Gastrocnemius medialis (tissue), 4 donors: ENCODE measurements around the gene SLC39A13. TPM values are rescaled to one million over a fixed set of nuclear protein-coding genes. Genes with fewer than 3 reads are reported as not detected.

ENCODE experiments used
- ATAC-seq, 2 donors: fragments of 150-250 bp; one replicate each; pipeline ENCODE4 v1.9.1; 2016
- DNase-seq, 2 donors: peaks; one replicate each; pipeline ENCODE4 v3.0.0-alpha.2; 2019
- H3K27ac ChIP-seq, 4 donors: fragments of 200-600 bp; sonication (generic); 1 replicate in 1 of 4; 2 replicates in 3 of 4; pipeline ENCODE4 v1.5.1; 2016 to 2018; ENCODE audit warnings: mild to moderate bottlenecking in 2 of 4, moderate library complexity in 1 of 4
- H3K27me3 ChIP-seq, 3 donors: fragments of 200-600 bp; sonication (generic) in 2 of 3; 1 replicate in 1 of 3; 2 replicates in 2 of 3; pipeline versions ENCODE4 v1.5.1 to v1.6.0; 2016 to 2019; ENCODE audit warnings: mild to moderate bottlenecking in 1 of 3, moderate library complexity in 1 of 3
- H3K36me3 ChIP-seq, 2 donors: fragments of 200-600 bp; sonication (generic) in 1 of 2; one replicate each; pipeline ENCODE4 v1.5.1; 2017 to 2018
- H3K4me1 ChIP-seq, 2 donors: fragments of 200-600 bp; sonication (generic) in 1 of 2; one replicate each; pipeline ENCODE4 v1.5.1; 2016 to 2017; ENCODE audit warnings: mild to moderate bottlenecking in 2 of 2
- H3K4me3 ChIP-seq, 4 donors: fragments of 200-600 bp; sonication (generic) in 3 of 4; 1 replicate in 1 of 4; 2 replicates in 3 of 4; pipeline ENCODE4 v1.5.1; 2016 to 2019; ENCODE audit warnings: mild to moderate bottlenecking in 2 of 4
- H3K9me3 ChIP-seq, 3 donors: fragments of 200-600 bp; sonication (generic) in 2 of 3; 1 replicate in 1 of 3; 2 replicates in 2 of 3; pipeline ENCODE4 v1.5.1; 2016 to 2019
- POLR2A ChIP-seq, 2 donors: fragments of 450-650 bp; IDR thresholded peaks; one replicate each; pipeline ENCODE4 v1.6.1; 2017; ENCODE audit warnings: antibody characterized with exemption in 2 of 2, mild to moderate bottlenecking in 2 of 2, moderate library complexity in 2 of 2
- in situ Hi-C, 4 donors: fragments of 200-750 bp; cut with MboI; loops; one replicate each; pipeline versions ENCODE4 v1.15.0 to v1.8.0; 2017; ENCODE audit warnings: low sequenced_read_pairs in 4 of 4
- intact Hi-C: fragments of 100-400 bp; cut with DNase I; formaldehyde crosslinking; loops from one replicate; pipeline ENCODE4 v1.15.1; 2023; ENCODE audit warnings: low total_unique reads
- total RNA-seq, 4 donors: library from RNA; depleted of rRNA; stranded (reverse); fragments of >200 nt; gene quantifications; one replicate each; pipeline versions ENCODE4 v1.1.0 to v1.2.3, GENCODE V29; 2016
- TF ChIP-seq, protein P1 (sequence below), 5 experiments: fragments of 450-650 bp in 3 of 5; fragments of 200-600 bp in 2 of 5; sonication (generic) in 2 of 5; IDR thresholded peaks in 4 of 5; conservative IDR thresholded peaks in 1 of 5; 1 replicate in 4 of 5; 2 replicates in 1 of 5; pipeline ENCODE4 v1.5.1; 2016 to 2019; ENCODE audit warnings: antibody characterized with exemption in 5 of 5, mild to moderate bottlenecking in 3 of 5, moderate library complexity in 3 of 5

The SLC39A13 gene
- total RNA-seq, 4 donors from 2014 or later = 16.8 to 48.9 (median 25.6) TPM

GRCh38 chr11:47372422-47372821 lies 36.0 kb upstream of the SLC39A13 start:
- Histone ChIP-seq H3K27ac (no peak overlapping the region), H3K36me3 (no peaks in the 10 kb centered on the region), H3K4me3 (no peak overlapping the region), H3K4me1 (peaks cover 0 to 6% of the 10 kb centered on the region in 2 donors), H3K9me3 (no peaks in the 10 kb centered on the region), H3K27me3 (no peaks in the 10 kb centered on the region)
- DNase-seq (no peak), ATAC-seq (no peak)
- in situ Hi-C loops = loop anchor here (5.0 to 25.0 kb wide), 5 partner anchors 35 to 485 kb away; partner anchors contain the start of genes ACP2 (in 2 of the 4) and SLC39A13 (in 1 of the 4)
- TF ChIP-seq, protein P1, sequence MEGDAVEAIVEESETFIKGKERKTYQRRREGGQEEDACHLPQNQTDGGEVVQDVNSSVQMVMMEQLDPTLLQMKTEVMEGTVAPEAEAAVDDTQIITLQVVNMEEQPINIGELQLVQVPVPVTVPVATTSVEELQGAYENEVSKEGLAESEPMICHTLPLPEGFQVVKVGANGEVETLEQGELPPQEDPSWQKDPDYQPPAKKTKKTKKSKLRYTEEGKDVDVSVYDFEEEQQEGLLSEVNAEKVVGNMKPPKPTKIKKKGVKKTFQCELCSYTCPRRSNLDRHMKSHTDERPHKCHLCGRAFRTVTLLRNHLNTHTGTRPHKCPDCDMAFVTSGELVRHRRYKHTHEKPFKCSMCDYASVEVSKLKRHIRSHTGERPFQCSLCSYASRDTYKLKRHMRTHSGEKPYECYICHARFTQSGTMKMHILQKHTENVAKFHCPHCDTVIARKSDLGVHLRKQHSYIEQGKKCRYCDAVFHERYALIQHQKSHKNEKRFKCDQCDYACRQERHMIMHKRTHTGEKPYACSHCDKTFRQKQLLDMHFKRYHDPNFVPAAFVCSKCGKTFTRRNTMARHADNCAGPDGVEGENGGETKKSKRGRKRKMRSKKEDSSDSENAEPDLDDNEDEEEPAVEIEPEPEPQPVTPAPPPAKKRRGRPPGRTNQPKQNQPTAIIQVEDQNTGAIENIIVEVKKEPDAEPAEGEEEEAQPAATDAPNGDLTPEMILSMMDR (IDR thresholded peaks at IDR 0.05 in 4 of 5, conservative IDR thresholded peaks at IDR 0.05 in 1 of 5) = no peak
- no peak for TF ChIP-seq POLR2A (IDR thresholded peaks at IDR 0.05)
- intact Hi-C loops = loop anchor here (10.0 kb wide), 1 partner anchor 472 kb away; the partner anchor contains the start of gene NUP160

DNA sequence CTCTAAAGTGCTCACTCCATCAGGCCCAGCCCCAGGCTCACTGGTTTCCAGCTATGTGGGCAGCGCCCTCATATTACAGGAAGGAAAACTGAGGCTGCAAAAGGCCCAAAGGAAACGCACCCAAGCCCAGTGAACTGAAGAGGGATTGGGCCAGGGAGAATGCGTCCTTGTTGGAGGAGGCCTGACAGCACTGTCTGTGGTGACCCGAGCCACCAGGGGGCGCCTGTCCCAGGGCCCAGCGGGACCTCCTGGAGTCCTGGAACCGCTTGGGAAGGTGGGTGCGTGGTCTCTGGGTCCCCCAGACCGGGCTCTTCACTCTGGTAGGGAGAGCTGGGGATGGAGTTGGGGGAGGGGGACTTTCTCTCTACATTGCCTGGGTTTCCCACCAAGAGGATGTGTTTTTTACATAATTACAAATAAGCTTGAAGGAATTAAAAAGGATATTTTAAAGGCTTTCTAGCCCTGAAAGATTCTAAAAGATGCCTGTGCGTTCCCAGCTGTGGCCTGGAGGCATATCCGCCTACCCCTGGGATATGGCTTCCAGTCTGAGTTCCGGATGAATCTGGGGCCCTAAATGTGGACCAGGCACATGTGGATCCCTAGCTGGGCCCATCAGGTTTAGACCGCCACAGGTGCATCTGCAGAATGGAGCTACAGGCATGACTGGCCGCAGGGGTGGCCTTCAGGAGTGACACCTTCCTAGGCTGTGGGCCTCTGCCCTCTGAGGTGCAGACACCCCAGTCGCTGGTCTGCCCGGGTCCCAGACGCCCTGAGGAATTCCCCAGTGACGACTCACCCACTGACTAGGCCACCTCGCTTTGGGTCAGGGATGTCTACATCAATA lies 34.3 kb upstream of the SLC39A13 start:
- intact Hi-C loops (loop anchor here (1.0 to 10.0 kb wide), 3 partner anchors 34 to 471 kb away; partner anchors contain the start of genes NUP160 and SLC39A13), in situ Hi-C loops (loop anchor here (5.0 to 25.0 kb wide), 5 partner anchors 33 to 487 kb away; partner anchors contain the start of genes ACP2 (in 2 of the 4) and SLC39A13 (in 1 of the 4))
- Histone ChIP-seq H3K27me3 (no peaks in the 10 kb centered on the region), H3K36me3 (no peaks in the 10 kb centered on the region), H3K27ac (peak overlapping the region in 2 of 4 donors; percentile 10 to 37), H3K9me3 (no peaks in the 10 kb centered on the region), H3K4me1 (peaks cover 0 to 6% of the 10 kb centered on the region in 2 donors), H3K4me3 (no peak overlapping the region)
- TF ChIP-seq, protein P1 (IDR thresholded peaks at IDR 0.05 in 4 of 5, conservative IDR thresholded peaks at IDR 0.05 in 1 of 5) = peak; percentile 90 to 97 (median 93)
- TF ChIP-seq POLR2A (IDR thresholded peaks at IDR 0.05) = no peak
- ATAC-seq (peak; percentile 78 to 87), DNase-seq (peak; percentile 46 to 71)

DNA sequence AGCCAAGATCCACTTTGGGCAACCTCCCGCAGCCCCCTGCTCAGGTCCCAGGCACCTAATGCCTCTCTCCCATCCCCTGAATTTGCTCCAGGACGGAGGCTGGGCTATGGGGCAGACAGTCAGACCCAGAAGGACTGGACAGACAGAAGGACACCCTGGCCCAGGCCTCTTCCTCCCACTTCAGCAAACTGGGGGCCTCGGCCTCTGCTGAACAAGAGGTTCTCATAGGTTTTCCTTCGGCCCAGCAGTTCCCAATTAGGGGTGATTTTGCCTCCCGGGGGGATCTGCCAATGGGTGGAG lies 33.7 kb upstream of the SLC39A13 start:
- no peak overlapping the region for H3K27ac ChIP-seq
- no peaks in the 10 kb centered on the region for H3K27me3 ChIP-seq
- ATAC-seq = no peak
- in situ Hi-C loops = loop anchor here (5.0 to 25.0 kb wide), 5 partner anchors 33 to 487 kb away; partner anchors contain the start of genes ACP2 (in 2 of the 4) and SLC39A13 (in 1 of the 4)
- DNase-seq = no peak
- H3K36me3 ChIP-seq = no peaks in the 10 kb centered on the region
- no peak overlapping the region for H3K4me3 ChIP-seq
- intact Hi-C loops = loop anchor here (1.0 to 10.0 kb wide), 3 partner anchors 34 to 470 kb away; partner anchors contain the start of genes NUP160 and SLC39A13
- H3K4me1 ChIP-seq = peaks cover 0 to 6% of the 10 kb centered on the region in 2 donors
- TF ChIP-seq POLR2A (IDR thresholded peaks at IDR 0.05) = no peak
- TF ChIP-seq, protein P1 (IDR thresholded peaks at IDR 0.05 in 4 of 5, conservative IDR thresholded peaks at IDR 0.05 in 1 of 5) = no peak
- H3K9me3 ChIP-seq = no peaks in the 10 kb centered on the region

DNA sequence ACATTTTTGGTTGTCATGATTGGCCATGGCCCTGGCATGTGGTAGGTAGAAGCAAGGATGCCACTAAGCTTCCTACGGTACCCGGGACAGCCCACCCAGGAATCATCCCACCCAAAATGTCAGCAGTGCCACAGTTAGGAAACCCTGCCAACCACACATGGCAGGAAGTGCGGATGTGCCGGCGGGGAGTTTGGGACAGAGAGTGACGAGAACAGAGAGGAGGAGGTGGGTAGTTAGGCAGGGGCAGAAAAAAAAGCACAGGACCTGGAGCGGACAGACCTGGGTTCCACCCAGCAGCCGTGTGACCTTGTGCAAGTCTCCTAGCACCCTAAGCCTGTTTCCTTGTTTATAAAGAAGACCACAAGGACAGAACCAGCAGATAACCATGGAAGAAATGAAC lies 33.4 kb upstream of the SLC39A13 start:
- no peak for DNase-seq
- in situ Hi-C loops (loop anchor here in 1 of 4 donors (10.0 kb wide), 1 partner anchor 80 kb away; no protein-coding TSS in a partner anchor), intact Hi-C loops (loop anchor here (10.0 kb wide), 1 partner anchor 470 kb away; the partner anchor contains the start of gene NUP160)
- H3K27me3 ChIP-seq = no peaks in the 10 kb centered on the region
- no peak for ATAC-seq
- H3K27ac ChIP-seq = no peak overlapping the region
- H3K4me1 ChIP-seq = peaks cover 0 to 6% of the 10 kb centered on the region in 2 donors
- no peaks in the 10 kb centered on the region for H3K9me3 ChIP-seq
- TF ChIP-seq, protein P1 (IDR thresholded peaks at IDR 0.05 in 4 of 5, conservative IDR thresholded peaks at IDR 0.05 in 1 of 5) = no peak
- H3K36me3 ChIP-seq = no peaks in the 10 kb centered on the region
- no peak overlapping the region for H3K4me3 ChIP-seq
